ENCODE measurements around the gene GPRIN1.

GRCh38 chr5:176618783-176619182 is 8.8 kb upstream of the GPRIN1 start:
- no peak for TF ChIP-seq CTCF (conservative IDR thresholded peaks at IDR 0.05 in 1 of 2, IDR thresholded peaks at IDR 0.05 in 1 of 2; ENCODE audit: low read depth in 1 of 2, low read length in 2 of 2)
- TF ChIP-seq EZH2 (IDR thresholded peaks at IDR 0.05; ENCODE audit: low read length, missing control alignments) = no peak

All from fibroblast of lung (primary cell).